ENCODE results near the gene PPP2R5E. TPM values are rescaled to one million over a fixed set of nuclear protein-coding genes. Genes with fewer than 3 reads are reported as not detected.
"Not testable (repeated sequence)": the region's sequence is repeated elsewhere in the genome, so short reads cannot be mapped to it uniquely, and the experiment has no call there.

PPP2R5E gene
- 19.8 and 21.6 TPM in 2 replicates for total RNA-seq (2012; rRNA removed)

- Histone ChIP-seq H3K27me3 (ENCODE audit: control insufficient read depth, insufficient read depth, low read length) (no peaks in the 10 kb centered on the region), H3K9me3 (replicated peaks; ENCODE audit: low read length) (no peaks in the 10 kb centered on the region), H3K4me3 (ENCODE audit: low read length) (peak within 1 kb of the TSS; percentile 88), H3K36me3 (ENCODE audit: insufficient read depth, low read length) (peaks cover 7% of the 10 kb centered on the region), H3K4me2 (ENCODE audit: low read length) (peak within 1 kb of the TSS; percentile 95), H3K9ac (ENCODE audit: low read depth, low read length) (peak within 1 kb of the TSS; percentile 91), H3K4me1 (ENCODE audit: control insufficient read depth, insufficient read depth, low read length) (peaks cover 13% of the 10 kb centered on the region)
Observed at GRCh38 chr14:63543000-63543825, at the start of gene PPP2R5E. Gene PPP2R5E (minus strand): TSS chr14:63543377. CDS start chr14:63539685, 3,692 bp downstream.

DNA sequence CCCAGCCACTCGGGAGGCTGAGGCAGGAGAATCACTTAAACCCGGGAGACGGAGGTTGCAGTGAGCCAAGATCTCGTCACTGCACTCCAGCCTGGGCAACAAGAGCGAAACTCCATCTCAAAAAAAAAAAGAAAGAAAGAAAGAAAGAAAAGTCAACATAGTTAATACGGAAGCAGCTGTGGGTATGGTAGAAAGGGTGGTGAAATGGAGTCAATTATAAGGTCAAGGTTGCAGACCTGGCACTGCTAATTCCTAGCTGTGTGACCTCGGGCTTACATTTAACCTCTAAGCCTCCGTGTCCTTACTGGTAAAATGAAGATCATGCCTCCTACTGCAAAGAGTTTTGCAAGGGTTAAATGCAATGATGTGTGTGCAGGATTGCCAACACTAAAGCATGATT is 39.9 kb upstream of the PPP2R5E start:
- H3K4me3 ChIP-seq (ENCODE audit: low read length); H3K27me3 ChIP-seq (ENCODE audit: control insufficient read depth, insufficient read depth, low read length); H3K4me1 ChIP-seq (ENCODE audit: control insufficient read depth, insufficient read depth, low read length); H3K9ac ChIP-seq (ENCODE audit: low read depth, low read length); H3K9me3 ChIP-seq (replicated peaks; ENCODE audit: low read length); H3K4me2 ChIP-seq (ENCODE audit: low read length); H3K36me3 ChIP-seq (ENCODE audit: insufficient read depth, low read length): not testable (repeated sequence)

DNA sequence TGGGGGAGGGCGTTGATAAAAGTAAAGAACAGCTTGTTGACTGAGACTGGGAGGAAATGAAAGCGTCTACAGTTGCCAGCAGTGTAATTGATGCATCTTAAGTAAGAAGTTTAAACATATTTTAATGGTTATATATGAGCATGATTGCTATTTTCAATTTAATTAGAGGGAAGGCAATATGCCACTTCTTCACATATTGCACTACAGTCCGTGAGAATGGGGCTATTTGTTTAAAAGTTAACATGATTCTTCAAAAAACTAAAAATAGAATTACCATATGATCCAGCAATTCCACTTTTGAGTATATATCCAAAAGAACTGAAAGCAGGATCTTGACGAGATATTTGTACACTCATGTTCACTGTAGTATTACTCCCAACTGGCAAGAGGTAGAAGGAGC is 38.3 kb upstream of the PPP2R5E start:
- Histone ChIP-seq H3K4me2 (ENCODE audit: low read length) (no peak overlapping the region), H3K9me3 (replicated peaks; ENCODE audit: low read length) (no peaks in the 10 kb centered on the region), H3K36me3 (ENCODE audit: insufficient read depth, low read length) (no peaks in the 10 kb centered on the region), H3K4me1 (ENCODE audit: control insufficient read depth, insufficient read depth, low read length) (no peaks in the 10 kb centered on the region), H3K4me3 (ENCODE audit: low read length) (no peak overlapping the region), H3K27me3 (ENCODE audit: control insufficient read depth, insufficient read depth, low read length) (no peaks in the 10 kb centered on the region), H3K9ac (ENCODE audit: low read depth, low read length) (no peak overlapping the region)

GRCh38 chr14:63578300-63578699 is 35.1 kb upstream of the PPP2R5E start:
- H3K27me3 ChIP-seq (ENCODE audit: control insufficient read depth, insufficient read depth, low read length), result no peaks in the 10 kb centered on the region
- no peak overlapping the region for H3K9ac ChIP-seq (ENCODE audit: low read depth, low read length)
- H3K4me1 ChIP-seq (ENCODE audit: control insufficient read depth, insufficient read depth, low read length), result no peaks in the 10 kb centered on the region
- H3K9me3 ChIP-seq (replicated peaks; ENCODE audit: low read length), result no peaks in the 10 kb centered on the region
- H3K4me3 ChIP-seq (ENCODE audit: low read length), result no peak overlapping the region
- H3K36me3 ChIP-seq (ENCODE audit: insufficient read depth, low read length), result no peaks in the 10 kb centered on the region
- H3K4me2 ChIP-seq (ENCODE audit: low read length), result no peak overlapping the region

DNA sequence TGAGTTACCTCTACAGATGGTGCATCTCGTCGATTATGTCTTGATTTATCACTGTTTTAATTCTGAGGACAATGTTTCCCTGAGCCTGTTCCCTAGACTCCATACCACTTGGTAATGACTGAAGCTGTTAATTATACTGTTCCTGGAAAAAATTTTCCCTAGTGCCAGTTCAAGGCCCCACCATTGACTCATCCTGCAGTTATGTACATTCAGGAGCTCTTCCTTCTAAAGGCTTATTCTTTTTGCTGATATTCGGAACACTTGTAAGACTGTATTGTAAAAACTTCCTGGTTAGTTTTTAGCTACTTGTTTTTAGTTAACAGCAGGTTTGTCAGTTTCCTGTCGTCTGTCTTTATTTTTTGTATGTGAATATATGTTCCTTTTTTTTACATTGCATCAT is 30.4 kb upstream of the PPP2R5E start:
- H3K27me3 ChIP-seq (ENCODE audit: control insufficient read depth, insufficient read depth, low read length), result peaks cover 4% of the 10 kb centered on the region
- no peaks in the 10 kb centered on the region for H3K4me1 ChIP-seq (ENCODE audit: control insufficient read depth, insufficient read depth, low read length)
- no peaks in the 10 kb centered on the region for H3K36me3 ChIP-seq (ENCODE audit: insufficient read depth, low read length)
- no peaks in the 10 kb centered on the region for H3K9me3 ChIP-seq (replicated peaks; ENCODE audit: low read length)
- no peak overlapping the region for H3K4me2 ChIP-seq (ENCODE audit: low read length)
- no peak overlapping the region for H3K4me3 ChIP-seq (ENCODE audit: low read length)
- H3K9ac ChIP-seq (ENCODE audit: low read depth, low read length), result no peak overlapping the region

DNA sequence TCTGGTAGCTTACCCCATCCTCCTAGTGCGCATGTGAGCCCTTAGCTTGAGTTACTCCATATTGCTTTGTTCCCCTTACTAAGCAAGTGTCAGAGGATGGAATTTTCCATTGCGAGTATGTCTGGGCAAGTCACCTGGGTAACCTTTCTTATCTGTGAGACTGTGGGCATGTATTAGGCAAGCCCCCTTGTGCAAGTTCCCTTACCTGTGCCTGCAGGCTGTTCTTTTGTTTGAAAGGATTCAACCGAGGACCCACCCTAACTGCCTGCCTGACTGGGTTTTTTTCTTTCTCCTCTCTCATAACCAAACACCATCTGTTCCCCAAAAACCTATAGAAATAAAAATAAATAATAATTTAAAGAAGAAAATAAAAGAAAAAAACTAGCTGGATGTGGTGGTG is 22.3 kb upstream of the PPP2R5E start:
- no peaks in the 10 kb centered on the region for H3K36me3 ChIP-seq (ENCODE audit: insufficient read depth, low read length)
- no peak overlapping the region for H3K4me3 ChIP-seq (ENCODE audit: low read length)
- no peak overlapping the region for H3K4me2 ChIP-seq (ENCODE audit: low read length)
- H3K9ac ChIP-seq (ENCODE audit: low read depth, low read length), result no peak overlapping the region
- H3K4me1 ChIP-seq (ENCODE audit: control insufficient read depth, insufficient read depth, low read length), result no peaks in the 10 kb centered on the region
- H3K9me3 ChIP-seq (replicated peaks; ENCODE audit: low read length), result no peaks in the 10 kb centered on the region
- H3K27me3 ChIP-seq (ENCODE audit: control insufficient read depth, insufficient read depth, low read length), result peaks cover 5% of the 10 kb centered on the region

- no peaks in the 10 kb centered on the region for H3K9me3 ChIP-seq (replicated peaks; ENCODE audit: low read length)
- no peaks in the 10 kb centered on the region for H3K4me1 ChIP-seq (ENCODE audit: control insufficient read depth, insufficient read depth, low read length)
- no peaks in the 10 kb centered on the region for H3K36me3 ChIP-seq (ENCODE audit: insufficient read depth, low read length)
- H3K4me2 ChIP-seq (ENCODE audit: low read length), result no peak overlapping the region
- no peak overlapping the region for H3K9ac ChIP-seq (ENCODE audit: low read depth, low read length)
- H3K27me3 ChIP-seq (ENCODE audit: control insufficient read depth, insufficient read depth, low read length), result peaks cover 5% of the 10 kb centered on the region
- H3K4me3 ChIP-seq (ENCODE audit: low read length), result no peak overlapping the region
Observed at GRCh38 chr14:63564318-63564717, 21.1 kb upstream of the PPP2R5E start.

- Histone ChIP-seq H3K9ac (ENCODE audit: low read depth, low read length) (no peak overlapping the region), H3K27me3 (ENCODE audit: control insufficient read depth, insufficient read depth, low read length) (peaks cover 5% of the 10 kb centered on the region), H3K4me3 (ENCODE audit: low read length) (no peak overlapping the region), H3K36me3 (ENCODE audit: insufficient read depth, low read length) (no peaks in the 10 kb centered on the region), H3K4me1 (ENCODE audit: control insufficient read depth, insufficient read depth, low read length) (no peaks in the 10 kb centered on the region), H3K9me3 (replicated peaks; ENCODE audit: low read length) (no peaks in the 10 kb centered on the region), H3K4me2 (ENCODE audit: low read length) (no peak overlapping the region)
Observed at GRCh38 chr14:63563370-63564026, 20.3 kb upstream of the PPP2R5E start.

DNA sequence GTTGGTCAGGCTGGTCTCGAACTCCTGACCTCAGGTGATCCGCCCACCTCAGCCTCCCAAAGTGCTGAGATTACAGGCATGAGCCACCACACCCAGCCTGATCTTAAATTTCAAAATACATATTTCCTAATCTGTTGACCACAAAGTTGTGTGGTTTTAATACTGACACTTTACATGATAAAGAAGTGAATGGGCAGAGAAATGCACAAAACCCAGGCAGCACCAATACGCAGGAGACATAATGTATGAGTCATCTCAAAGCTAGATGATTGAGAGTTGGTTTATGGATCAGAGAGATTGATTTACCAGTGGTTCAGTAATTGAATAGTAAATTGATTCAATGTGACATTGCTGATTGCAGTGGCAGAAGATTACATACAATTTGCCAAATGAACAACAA is 19.2 kb upstream of the PPP2R5E start:
- Histone ChIP-seq H3K9me3 (replicated peaks; ENCODE audit: low read length) (no peaks in the 10 kb centered on the region), H3K36me3 (ENCODE audit: insufficient read depth, low read length) (no peaks in the 10 kb centered on the region), H3K9ac (ENCODE audit: low read depth, low read length) (no peak overlapping the region)

DNA sequence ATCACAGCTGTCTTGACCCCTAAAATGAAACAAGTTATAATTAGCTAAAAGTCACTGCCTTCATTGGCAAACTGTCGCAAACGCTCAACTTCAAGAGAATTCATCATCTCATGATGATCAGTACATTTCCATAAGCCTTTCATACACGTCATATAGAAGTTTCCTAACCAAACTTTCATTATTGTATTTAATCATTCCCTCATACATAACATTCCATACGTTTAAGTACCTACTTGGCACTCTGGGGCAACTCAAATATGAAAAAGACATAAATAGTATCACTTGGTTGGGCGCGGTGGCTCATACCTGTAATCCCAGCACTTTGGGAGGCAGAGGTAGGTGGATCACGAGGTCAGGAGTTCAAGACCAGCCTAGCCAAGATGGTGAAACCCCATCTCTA is 12.4 kb upstream of the PPP2R5E start:
- H3K9me3 ChIP-seq (replicated peaks; ENCODE audit: low read length), result no peaks in the 10 kb centered on the region
- no peak overlapping the region for H3K4me3 ChIP-seq (ENCODE audit: low read length)
- H3K9ac ChIP-seq (ENCODE audit: low read depth, low read length), result no peak overlapping the region
- H3K36me3 ChIP-seq (ENCODE audit: insufficient read depth, low read length), result no peaks in the 10 kb centered on the region
- H3K27me3 ChIP-seq (ENCODE audit: control insufficient read depth, insufficient read depth, low read length), result no peaks in the 10 kb centered on the region
- no peak overlapping the region for H3K4me2 ChIP-seq (ENCODE audit: low read length)
- H3K4me1 ChIP-seq (ENCODE audit: control insufficient read depth, insufficient read depth, low read length), result peaks cover 8% of the 10 kb centered on the region

More for the DNA sequence above, 19.2 kb upstream of the PPP2R5E start:
- Histone ChIP-seq H3K4me2 (ENCODE audit: low read length) (no peak overlapping the region), H3K4me1 (ENCODE audit: control insufficient read depth, insufficient read depth, low read length) (no peaks in the 10 kb centered on the region), H3K27me3 (ENCODE audit: control insufficient read depth, insufficient read depth, low read length) (peaks cover 5% of the 10 kb centered on the region), H3K4me3 (ENCODE audit: low read length) (no peak overlapping the region)

- H3K4me2 ChIP-seq (ENCODE audit: low read length), result peak overlapping the region; percentile 57
Observed at GRCh38 chr14:63551332-63551731, 8.2 kb upstream of the PPP2R5E start.

More at GRCh38 chr14:63551332-63551731, 8.2 kb upstream of the PPP2R5E start:
- no peaks in the 10 kb centered on the region for H3K27me3 ChIP-seq (ENCODE audit: control insufficient read depth, insufficient read depth, low read length)
- H3K9me3 ChIP-seq (replicated peaks; ENCODE audit: low read length), result no peaks in the 10 kb centered on the region
- H3K4me1 ChIP-seq (ENCODE audit: control insufficient read depth, insufficient read depth, low read length), result peaks cover 8% of the 10 kb centered on the region
- H3K36me3 ChIP-seq (ENCODE audit: insufficient read depth, low read length), result no peaks in the 10 kb centered on the region
- H3K9ac ChIP-seq (ENCODE audit: low read depth, low read length), result no peak overlapping the region
- H3K4me3 ChIP-seq (ENCODE audit: low read length), result no peak overlapping the region

All from skeletal muscle satellite cell (primary cell).